HepG2 (cell line): Measurements from ENCODE around the gene GALP. TPM values are rescaled to one million over a fixed set of nuclear protein-coding genes. Genes with fewer than 3 reads are reported as not detected.
A peak's percentile ranks its signal among the peaks of the same experiment; 100 is the strongest.

Experiments
- ARID2 ChIP-seq: sonication (generic); formaldehyde crosslinking; IDR thresholded peaks from 2 replicates; pipeline ENCODE4 v1.8.1; 2022; ENCODE audit warnings: mild to moderate bottlenecking, missing genetic modification reagents, borderline replicate concordance
- CSRNP2 ChIP-seq: sonication (generic); formaldehyde crosslinking; conservative IDR thresholded peaks from 2 replicates; pipeline ENCODE4 v1.8.0; 2022; ENCODE audit warnings: low read depth, missing genetic modification reagents
- EP300 ChIP-seq, 3 experiments: sonication (generic) in 1 of 3; formaldehyde crosslinking in 1 of 3; IDR thresholded peaks; 2 replicates each; pipeline versions ENCODE4 v1.5.1 to v1.6.1; 2011 to 2020; ENCODE audit warnings: low read depth in 2 of 3, low read length in 2 of 3, borderline replicate concordance in 1 of 3, improper control_type of control experiment in 1 of 3, mild to moderate bottlenecking in 1 of 3, missing genetic modification reagents in 1 of 3, moderate library complexity in 1 of 3
- FOXO4 ChIP-seq: sonication (generic); formaldehyde crosslinking; conservative IDR thresholded peaks from 2 replicates; pipeline ENCODE4 v1.8.1; 2023; ENCODE audit warnings: missing genetic modification reagents
- KAT8 ChIP-seq: IDR thresholded peaks from 2 replicates; pipeline ENCODE4 v1.6.1; 2016; ENCODE audit warnings: missing genetic modification reagents, missing compliant biosample characterization
- ZC3H4 ChIP-seq: sonication (generic); formaldehyde crosslinking; IDR thresholded peaks from 2 replicates; pipeline ENCODE4 v1.4.0; 2020; ENCODE audit warnings: missing genetic modification reagents, borderline replicate concordance
- ZNF142 ChIP-seq: sonication (generic); formaldehyde crosslinking; IDR thresholded peaks from 2 replicates; pipeline ENCODE4 v1.4.0; 2020; ENCODE audit warnings: missing genetic modification reagents
- ZNF263 ChIP-seq: sonication (generic); formaldehyde crosslinking; IDR thresholded peaks from 2 replicates; pipeline ENCODE4 v1.4.0; 2020; ENCODE audit warnings: missing genetic modification reagents
- ZNF550 ChIP-seq: sonication (generic); formaldehyde crosslinking; IDR thresholded peaks from 2 replicates; pipeline ENCODE4 v1.4.0; 2020; ENCODE audit warnings: mild to moderate bottlenecking, missing genetic modification reagents, borderline replicate concordance
- ZNF652 ChIP-seq: IDR thresholded peaks from 2 replicates; pipeline ENCODE4 v1.6.1; 2016; ENCODE audit warnings: low read depth, borderline replicate concordance
- ZNF766 ChIP-seq: sonication (generic); formaldehyde crosslinking; IDR thresholded peaks from 2 replicates; pipeline ENCODE4 v1.5.0; 2020; ENCODE audit warnings: missing genetic modification reagents, borderline replicate concordance
- polyA plus RNA-seq, 8 experiments: library from polyadenylated mRNA; depleted of rRNA in 3 of 8; stranded (reverse) in 7 of 8; unstranded in 1 of 8; fragments of >200 nt; fragmentation: Illumina TruSeq in 4 of 8; extraction: Trizol in 4 of 8; gene quantifications; 2 replicates each; pipeline versions ENCODE4 v1.2.1 to v1.2.3, GENCODE V29; 2011 to 2016; ENCODE audit warnings: low read depth in 4 of 8, missing spikeins in 1 of 8, mixed read lengths in 1 of 8; ENCODE audit not compliant: insufficient read depth in 1 of 8
- total RNA-seq, 5 experiments: library from RNA; depleted of rRNA; stranded (reverse); fragments of >200 nt; fragmentation: Illumina TruSeq; extraction: Trizol; gene quantifications; 2 replicates each; pipeline ENCODE4 v1.2.3, GENCODE V29; 2016; ENCODE audit warnings: low read depth in 1 of 5
- TF ChIP-seq, protein P1 (sequence below): sonication (generic); formaldehyde crosslinking; IDR thresholded peaks from 2 replicates; pipeline ENCODE4 v1.9.0; 2021; ENCODE audit warnings: missing genetic modification reagents, borderline replicate concordance
- TF ChIP-seq, protein P2 (sequence below): sonication (generic); formaldehyde crosslinking; IDR thresholded peaks from 2 replicates; pipeline ENCODE4 v1.5.1; 2020; ENCODE audit warnings: missing genetic modification reagents, mild to moderate bottlenecking, borderline replicate concordance

The GALP gene
- total and polyA plus RNA-seq, 2 of the 13 experiments (the other 11 are each of a cell fraction or from before 2014, with no cell fraction given), result not detected

- TF ChIP-seq ZNF142 (CRISPR knock-in tag) (0 out of 2 replicates have a peak, but pooled peaks have one; percentile 18), FOXO4 (CRISPR knock-in tag) (no peak), CSRNP2 (CRISPR knock-in tag) (no peak), EP300 (IDR thresholded peaks at IDR 0.05; ENCODE audit: low read depth in 2 of 2, low read length in 2 of 2) (peak; percentile 79 to 93), EP300 (CRISPR knock-in tag; IDR thresholded peaks at IDR 0.05; ENCODE audit: borderline replicate concordance) (peak; percentile 86; the same call in 1 of the 2 replicates), ARID2 (no peak), ZNF652 (CRISPR knock-in tag) (peak; percentile 34; the same call in 1 of the 2 replicates), ZNF766 (no peak), KAT8 (CRISPR knock-in tag) (peak; percentile 54), ZNF263 (CRISPR knock-in tag) (no peak), ZNF550 (CRISPR knock-in tag) (no peak), ZC3H4 (CRISPR knock-in tag) (no peak)
- TF ChIP-seq, protein P1, sequence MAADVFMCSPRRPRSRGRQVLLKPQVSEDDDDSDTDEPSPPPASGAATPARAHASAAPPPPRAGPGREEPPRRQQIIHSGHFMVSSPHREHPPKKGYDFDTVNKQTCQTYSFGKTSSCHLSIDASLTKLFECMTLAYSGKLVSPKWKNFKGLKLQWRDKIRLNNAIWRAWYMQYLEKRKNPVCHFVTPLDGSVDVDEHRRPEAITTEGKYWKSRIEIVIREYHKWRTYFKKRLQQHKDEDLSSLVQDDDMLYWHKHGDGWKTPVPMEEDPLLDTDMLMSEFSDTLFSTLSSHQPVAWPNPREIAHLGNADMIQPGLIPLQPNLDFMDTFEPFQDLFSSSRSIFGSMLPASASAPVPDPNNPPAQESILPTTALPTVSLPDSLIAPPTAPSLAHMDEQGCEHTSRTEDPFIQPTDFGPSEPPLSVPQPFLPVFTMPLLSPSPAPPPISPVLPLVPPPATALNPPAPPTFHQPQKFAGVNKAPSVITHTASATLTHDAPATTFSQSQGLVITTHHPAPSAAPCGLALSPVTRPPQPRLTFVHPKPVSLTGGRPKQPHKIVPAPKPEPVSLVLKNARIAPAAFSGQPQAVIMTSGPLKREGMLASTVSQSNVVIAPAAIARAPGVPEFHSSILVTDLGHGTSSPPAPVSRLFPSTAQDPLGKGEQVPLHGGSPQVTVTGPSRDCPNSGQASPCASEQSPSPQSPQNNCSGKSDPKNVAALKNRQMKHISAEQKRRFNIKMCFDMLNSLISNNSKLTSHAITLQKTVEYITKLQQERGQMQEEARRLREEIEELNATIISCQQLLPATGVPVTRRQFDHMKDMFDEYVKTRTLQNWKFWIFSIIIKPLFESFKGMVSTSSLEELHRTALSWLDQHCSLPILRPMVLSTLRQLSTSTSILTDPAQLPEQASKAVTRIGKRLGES (CRISPR knock-in tag), result no peak
- TF ChIP-seq, protein P2, sequence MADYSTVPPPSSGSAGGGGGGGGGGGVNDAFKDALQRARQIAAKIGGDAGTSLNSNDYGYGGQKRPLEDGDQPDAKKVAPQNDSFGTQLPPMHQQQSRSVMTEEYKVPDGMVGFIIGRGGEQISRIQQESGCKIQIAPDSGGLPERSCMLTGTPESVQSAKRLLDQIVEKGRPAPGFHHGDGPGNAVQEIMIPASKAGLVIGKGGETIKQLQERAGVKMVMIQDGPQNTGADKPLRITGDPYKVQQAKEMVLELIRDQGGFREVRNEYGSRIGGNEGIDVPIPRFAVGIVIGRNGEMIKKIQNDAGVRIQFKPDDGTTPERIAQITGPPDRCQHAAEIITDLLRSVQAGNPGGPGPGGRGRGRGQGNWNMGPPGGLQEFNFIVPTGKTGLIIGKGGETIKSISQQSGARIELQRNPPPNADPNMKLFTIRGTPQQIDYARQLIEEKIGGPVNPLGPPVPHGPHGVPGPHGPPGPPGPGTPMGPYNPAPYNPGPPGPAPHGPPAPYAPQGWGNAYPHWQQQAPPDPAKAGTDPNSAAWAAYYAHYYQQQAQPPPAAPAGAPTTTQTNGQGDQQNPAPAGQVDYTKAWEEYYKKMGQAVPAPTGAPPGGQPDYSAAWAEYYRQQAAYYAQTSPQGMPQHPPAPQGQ (CRISPR knock-in tag), result no peak
Measured at GRCh38 chr19:56142087-56142787, 33.6 kb upstream of the GALP start (continued).
